CD4-positive, CD25-positive, alpha-beta regulatory T cell (primary cell): Measurements from ENCODE around the gene SEC11A. TPM values are rescaled to one million over a fixed set of nuclear protein-coding genes. Genes with fewer than 3 reads are reported as not detected.

ENCODE experiments used
- ATAC-seq, 2 donors: fragments of 150-1000 bp; cut with Tn5 transposase; one replicate each; pipeline ENCODE4 v1.10.0; 2021; ENCODE audit warnings: low read depth in 2 of 2, moderate number of reproducible peaks in 2 of 2, moderate library complexity in 1 of 2
- DNase-seq, 3 donors: peaks; one replicate each; pipeline versions ENCODE4 v3.0.0 to v3.0.0-alpha.2; 2012 to 2022; ENCODE audit warnings: mixed read lengths in 1 of 3
- H3K27ac ChIP-seq: one replicate; pipeline ENCODE4 v1.7.0; 2013; ENCODE audit warnings: mild to moderate bottlenecking, low read length; ENCODE audit not compliant: insufficient read depth, poor library complexity, severe bottlenecking
- H3K27me3 ChIP-seq: one replicate; pipeline ENCODE4 v1.7.0; 2013; ENCODE audit warnings: low read length; ENCODE audit not compliant: control insufficient read depth, insufficient read depth
- H3K36me3 ChIP-seq: one replicate; pipeline ENCODE4 v1.7.0; 2013; ENCODE audit warnings: mild to moderate bottlenecking, low read length, moderate library complexity; ENCODE audit not compliant: control insufficient read depth, insufficient read depth
- H3K4me1 ChIP-seq: 2 replicates; pipeline ENCODE4 v1.7.0; 2013; ENCODE audit warnings: mild to moderate bottlenecking, low read length; ENCODE audit not compliant: insufficient read depth, control insufficient read depth, poor library complexity, severe bottlenecking
- H3K4me3 ChIP-seq: one replicate; pipeline ENCODE4 v1.7.0; 2013; ENCODE audit warnings: low read depth, mild to moderate bottlenecking, low read length, moderate library complexity
- H3K9me3 ChIP-seq, 2 experiments: 1 replicate in 1 of 2; 2 replicates in 1 of 2; pipeline ENCODE4 v1.7.0; 2013; ENCODE audit warnings: low read length in 2 of 2, mild to moderate bottlenecking in 1 of 2, moderate library complexity in 1 of 2; ENCODE audit not compliant: control insufficient read depth in 2 of 2
- H3K27ac Mint-ChIP-seq, 3 donors: one replicate each; pipeline ENCODE4 v1.8.0; 2020 to 2022; ENCODE audit warnings: mild to moderate bottlenecking in 3 of 3, mixed read lengths in 3 of 3, moderate library complexity in 2 of 3
- H3K27me3 Mint-ChIP-seq: one replicate; pipeline ENCODE4 v1.8.0; 2022; ENCODE audit warnings: mild to moderate bottlenecking, mixed read lengths
- H3K36me3 Mint-ChIP-seq: one replicate; pipeline ENCODE4 v1.8.0; 2020; ENCODE audit warnings: mixed read lengths
- H3K4me1 Mint-ChIP-seq, 4 donors: one replicate each; pipeline ENCODE4 v1.8.0; 2020 to 2022; ENCODE audit warnings: mixed read lengths in 4 of 4, mild to moderate bottlenecking in 1 of 4
- H3K4me3 Mint-ChIP-seq, 4 donors: one replicate each; pipeline ENCODE4 v1.8.0; 2020 to 2022; ENCODE audit warnings: mild to moderate bottlenecking in 4 of 4, mixed read lengths in 4 of 4, moderate library complexity in 3 of 4
- H3K9me3 Mint-ChIP-seq, 7 donors: one replicate each; pipeline ENCODE4 v1.8.0; 2020 to 2022; ENCODE audit warnings: mixed read lengths in 7 of 7, mild to moderate bottlenecking in 3 of 7, moderate library complexity in 2 of 7
- polyA plus RNA-seq, 4 donors: library from polyadenylated mRNA; unstranded; fragments of 300-500 nt; fragmentation: Illumina TruSeq; gene quantifications; one replicate each; pipeline ENCODE4 v1.2.3, GENCODE V29; 2021
- total RNA-seq: library from RNA; stranded (reverse); gene quantifications from one replicate; pipeline ENCODE4 v1.2.3, GENCODE V29; 2022

SEC11A gene
- total and polyA plus RNA-seq, 5 donors from 2014 or later, result 72.9 to 186 (median 163) TPM

DNA sequence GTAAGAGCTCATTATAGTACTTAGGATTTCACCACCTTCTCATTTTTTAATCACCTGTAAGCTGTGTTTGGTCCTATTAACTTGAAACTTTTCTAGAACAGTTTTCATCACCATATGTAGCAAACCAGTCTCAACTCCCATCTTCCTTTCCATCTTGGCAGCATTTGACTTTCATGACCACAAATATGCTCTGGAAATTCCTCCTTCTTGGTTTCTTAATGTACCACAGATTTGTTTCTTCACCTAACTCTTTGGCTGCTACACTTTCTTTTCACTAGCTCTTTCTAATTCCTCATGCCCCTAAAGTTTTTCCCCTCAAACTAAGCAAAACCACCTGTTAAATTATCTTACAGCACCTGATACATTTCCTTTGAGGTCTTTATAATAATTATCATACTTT, 44.7 kb downstream of the SEC11A start:
- H3K9me3 ChIP-seq, result no peaks in the 10 kb centered on the region
- no peak overlapping the region for H3K27ac ChIP-seq
- Mint-ChIP-seq H3K4me1 (peaks cover 7 to 19% (median 16%) of the 10 kb centered on the region in 4 donors), H3K4me3 (no peak overlapping the region), H3K36me3 (peaks cover 36% of the 10 kb centered on the region), H3K27me3 (no peaks in the 10 kb centered on the region), H3K9me3 (peaks cover 0 to 2% (median 0%) of the 10 kb centered on the region in 7 donors), H3K27ac (peak overlapping the region; percentile 11 to 39 (median 37))
- H3K27me3 ChIP-seq, result no peaks in the 10 kb centered on the region
- peaks cover 56% of the 10 kb centered on the region for H3K36me3 ChIP-seq
- no peak overlapping the region for H3K4me3 ChIP-seq
- DNase-seq (no peak), ATAC-seq (no peak)
- peaks cover 6% of the 10 kb centered on the region for H3K4me1 ChIP-seq

DNA sequence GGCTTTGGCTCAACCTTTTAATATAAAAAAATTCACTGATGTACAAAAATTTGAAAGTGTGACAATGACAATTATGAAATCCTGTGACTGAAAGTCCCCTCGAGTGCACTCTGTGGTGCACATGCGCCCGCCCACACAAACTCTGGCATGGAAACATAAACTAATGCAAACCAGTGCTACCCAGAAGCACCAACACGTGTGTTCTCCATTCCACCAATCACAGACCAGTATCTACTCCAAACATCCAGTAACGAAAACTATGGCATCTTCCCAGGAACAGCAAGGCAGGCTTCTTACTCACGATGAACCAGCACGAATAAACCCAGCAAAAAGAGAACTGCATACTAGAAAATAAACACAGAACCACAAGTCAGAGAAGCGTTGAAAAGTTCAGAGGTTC, 46.2 kb downstream of the SEC11A start:
- no peaks in the 10 kb centered on the region for H3K9me3 ChIP-seq
- no peaks in the 10 kb centered on the region for H3K27me3 Mint-ChIP-seq
- no peaks in the 10 kb centered on the region for H3K4me1 ChIP-seq
- no peak overlapping the region for H3K4me3 ChIP-seq
- DNase-seq (no peak), ATAC-seq (no peak)
- peak overlapping the region in 1 of 3 donors; percentile 61 for H3K27ac Mint-ChIP-seq
- peaks cover 39% of the 10 kb centered on the region for H3K36me3 Mint-ChIP-seq
- no peak overlapping the region for H3K4me3 Mint-ChIP-seq
- H3K27ac ChIP-seq, result no peak overlapping the region
- no peaks in the 10 kb centered on the region for H3K27me3 ChIP-seq
- peaks cover 7 to 13% (median 10%) of the 10 kb centered on the region in 4 donors for H3K4me1 Mint-ChIP-seq
- peaks cover 56% of the 10 kb centered on the region for H3K36me3 ChIP-seq
- H3K9me3 Mint-ChIP-seq, result peaks cover 0 to 2% (median 0%) of the 10 kb centered on the region in 7 donors

DNA sequence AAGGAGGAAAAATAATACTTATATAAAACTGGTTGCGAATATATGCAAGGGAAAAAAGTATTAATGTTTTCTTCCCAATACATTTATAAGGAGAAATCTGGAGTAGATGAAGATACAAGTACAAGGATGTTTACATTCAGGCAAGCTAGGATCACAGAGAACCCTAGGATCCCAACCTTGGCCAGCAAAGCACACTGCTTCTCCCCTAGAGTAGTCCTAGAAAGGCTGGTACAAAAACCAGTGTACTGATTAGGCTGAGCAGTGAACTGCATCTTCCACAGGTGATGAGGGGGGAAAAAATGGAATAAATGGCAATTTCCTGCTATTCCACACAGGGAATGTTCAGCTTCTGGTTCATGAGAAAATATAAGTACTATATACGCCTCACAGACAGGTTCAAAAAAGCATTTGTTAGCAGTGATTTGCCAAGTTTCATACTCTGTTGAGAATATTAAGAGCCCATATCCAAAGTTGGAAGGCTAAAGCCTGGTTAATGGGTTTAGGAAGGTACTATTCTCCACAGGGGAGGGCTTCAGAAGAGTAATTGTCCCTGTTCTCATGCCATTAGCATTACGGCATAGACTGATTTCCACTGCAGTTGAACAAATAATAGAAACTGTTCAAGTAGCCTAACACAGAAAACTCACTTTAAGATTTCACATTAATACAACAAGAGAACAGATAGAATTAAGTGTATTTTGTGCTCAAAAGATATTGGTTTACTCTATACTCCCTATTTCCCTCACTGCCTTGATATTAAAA, 47.5 kb downstream of the SEC11A start:
- Histone ChIP-seq H3K27ac (no peak overlapping the region), H3K4me1 (no peaks in the 10 kb centered on the region), H3K27me3 (no peaks in the 10 kb centered on the region), H3K36me3 (peaks cover 48% of the 10 kb centered on the region), H3K4me3 (no peak overlapping the region), H3K9me3 (no peaks in the 10 kb centered on the region)
- H3K36me3 Mint-ChIP-seq, result peaks cover 38% of the 10 kb centered on the region
- no peak overlapping the region for H3K4me3 Mint-ChIP-seq
- peaks cover 0 to 2% (median 0%) of the 10 kb centered on the region in 7 donors for H3K9me3 Mint-ChIP-seq
- DNase-seq (no peak), ATAC-seq (no peak)
- no peaks in the 10 kb centered on the region for H3K27me3 Mint-ChIP-seq
- peak overlapping the region in 1 of 3 donors; percentile 29 for H3K27ac Mint-ChIP-seq
- peaks cover 7 to 13% (median 8%) of the 10 kb centered on the region in 4 donors for H3K4me1 Mint-ChIP-seq

DNA sequence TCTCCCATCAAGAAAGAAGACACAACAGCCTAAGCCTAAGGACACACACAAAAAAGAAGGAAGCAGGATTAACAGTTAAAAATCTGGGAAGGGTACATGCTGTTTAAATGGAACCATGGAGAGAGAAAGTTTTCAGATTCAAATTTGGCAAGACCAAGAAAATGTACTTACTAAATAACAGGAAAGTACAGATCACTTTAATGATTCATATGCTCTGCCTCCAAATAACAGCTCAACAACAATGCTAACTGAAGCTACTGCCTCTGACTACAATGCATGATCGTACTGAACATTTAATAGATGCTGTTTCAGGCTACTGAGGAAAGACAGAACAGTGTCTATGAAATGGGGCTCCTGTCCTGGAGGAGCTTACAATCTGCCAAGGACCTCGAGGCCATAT, 49.6 kb downstream of the SEC11A start:
- ATAC-seq (no peak), DNase-seq (no peak)
- H3K27me3 ChIP-seq, result no peaks in the 10 kb centered on the region
- Mint-ChIP-seq H3K27ac (peak overlapping the region; percentile 65 to 89 (median 67)), H3K4me1 (peaks cover under 1 to 8% (median 7%) of the 10 kb centered on the region in 4 donors), H3K9me3 (peaks cover 0 to 2% (median 0%) of the 10 kb centered on the region in 7 donors), H3K36me3 (peaks cover 29% of the 10 kb centered on the region), H3K27me3 (no peaks in the 10 kb centered on the region), H3K4me3 (no peak overlapping the region)
- H3K36me3 ChIP-seq, result peaks cover 48% of the 10 kb centered on the region
- H3K9me3 ChIP-seq, result no peaks in the 10 kb centered on the region
- no peak overlapping the region for H3K4me3 ChIP-seq
- H3K4me1 ChIP-seq, result no peaks in the 10 kb centered on the region
- no peak overlapping the region for H3K27ac ChIP-seq

DNA sequence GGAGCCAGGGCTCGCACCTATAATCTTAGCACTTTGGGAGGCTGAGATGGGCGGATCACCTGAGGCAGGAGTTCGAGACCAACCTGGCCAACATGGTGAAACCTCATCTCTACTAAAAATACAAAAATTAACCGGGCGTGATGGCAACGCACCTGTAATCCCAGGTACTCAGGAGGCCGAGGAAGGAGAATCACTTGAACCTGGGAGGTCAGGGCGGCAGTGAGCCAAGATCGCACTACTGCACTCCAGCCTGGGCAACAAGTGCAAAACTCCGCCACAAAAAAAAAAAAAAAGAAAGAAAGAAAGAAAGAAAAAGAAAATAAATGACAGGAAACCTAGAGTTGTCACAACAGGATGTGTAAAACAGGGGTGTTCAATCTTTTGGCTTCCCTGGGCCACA, 54.9 kb downstream of the SEC11A start:
- H3K9me3 ChIP-seq, result no peaks in the 10 kb centered on the region
- H3K36me3 ChIP-seq, result peaks cover 8% of the 10 kb centered on the region
- H3K4me1 ChIP-seq, result peaks cover 18% of the 10 kb centered on the region
- H3K27me3 ChIP-seq, result no peaks in the 10 kb centered on the region
- no peaks in the 10 kb centered on the region for H3K9me3 Mint-ChIP-seq
- ATAC-seq, result no peak
- no peaks in the 10 kb centered on the region for H3K27me3 Mint-ChIP-seq
- peaks cover 8% of the 10 kb centered on the region for H3K36me3 Mint-ChIP-seq
- peaks cover 2 to 29% (median 12%) of the 10 kb centered on the region in 4 donors for H3K4me1 Mint-ChIP-seq
- H3K4me3 Mint-ChIP-seq, result no peak overlapping the region
- DNase-seq, result no peak
- no peak overlapping the region for H3K27ac ChIP-seq
- H3K4me3 ChIP-seq, result no peak overlapping the region
- peak overlapping the region in 1 of 3 donors; percentile 46 for H3K27ac Mint-ChIP-seq

DNA sequence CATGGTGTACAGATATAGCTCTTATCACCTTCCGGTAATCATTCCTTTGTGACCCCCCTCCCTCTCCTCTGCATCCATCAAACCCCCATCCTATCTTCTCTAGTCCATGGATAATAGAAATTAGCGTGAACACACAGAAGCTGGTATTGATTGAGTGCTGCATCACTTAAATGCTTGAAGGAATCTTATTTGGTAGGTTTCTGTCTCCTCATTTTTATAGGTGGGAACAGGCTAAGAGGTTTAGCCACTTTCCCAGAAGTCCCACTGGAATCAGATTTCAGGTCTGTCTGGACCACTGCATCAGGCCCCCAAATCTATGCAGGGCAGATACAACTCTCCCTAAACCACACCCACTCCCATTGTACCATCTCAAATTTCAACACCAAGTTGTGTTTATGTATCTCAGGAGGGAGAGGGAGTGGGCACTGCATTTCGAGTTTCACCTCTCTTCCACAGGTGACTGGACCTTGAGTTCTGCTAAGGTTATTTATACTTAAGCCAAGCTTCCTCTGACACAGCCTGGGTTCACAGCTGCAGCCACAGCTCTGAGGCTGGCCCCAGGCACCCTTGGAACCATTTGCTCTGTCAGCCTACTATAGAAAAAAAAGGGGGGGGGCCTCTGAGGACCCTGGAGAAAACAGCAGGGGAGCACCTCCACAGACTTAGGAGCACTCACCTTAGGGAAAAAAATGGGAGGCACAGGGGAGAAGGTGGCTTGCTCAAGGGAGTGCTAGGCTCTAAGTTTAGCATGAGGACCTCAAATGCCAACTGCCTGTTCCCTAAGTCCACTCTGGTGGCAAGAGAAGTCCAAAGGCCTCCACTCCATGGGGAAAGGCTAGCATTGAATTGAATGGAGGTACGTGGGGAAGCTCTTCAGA, 55.8 kb downstream of the SEC11A start:
- ATAC-seq, result no peak
- no peaks in the 10 kb centered on the region for H3K27me3 ChIP-seq
- H3K36me3 Mint-ChIP-seq, result peaks cover 3% of the 10 kb centered on the region
- no peak for DNase-seq
- H3K4me1 Mint-ChIP-seq, result peaks cover 4 to 37% (median 12%) of the 10 kb centered on the region in 4 donors
- no peaks in the 10 kb centered on the region for H3K9me3 ChIP-seq
- no peaks in the 10 kb centered on the region for H3K27me3 Mint-ChIP-seq
- peak overlapping the region; percentile 6 for H3K27ac ChIP-seq
- H3K4me1 ChIP-seq, result peaks cover 18% of the 10 kb centered on the region
- H3K27ac Mint-ChIP-seq, result peak overlapping the region in 2 of 3 donors; percentile 80 to 86
- H3K4me3 Mint-ChIP-seq, result peak overlapping the region in 3 of 4 donors; percentile 28 to 80 (median 73)
- H3K9me3 Mint-ChIP-seq, result no peaks in the 10 kb centered on the region
- H3K4me3 ChIP-seq, result no peak overlapping the region
- no peaks in the 10 kb centered on the region for H3K36me3 ChIP-seq

DNA sequence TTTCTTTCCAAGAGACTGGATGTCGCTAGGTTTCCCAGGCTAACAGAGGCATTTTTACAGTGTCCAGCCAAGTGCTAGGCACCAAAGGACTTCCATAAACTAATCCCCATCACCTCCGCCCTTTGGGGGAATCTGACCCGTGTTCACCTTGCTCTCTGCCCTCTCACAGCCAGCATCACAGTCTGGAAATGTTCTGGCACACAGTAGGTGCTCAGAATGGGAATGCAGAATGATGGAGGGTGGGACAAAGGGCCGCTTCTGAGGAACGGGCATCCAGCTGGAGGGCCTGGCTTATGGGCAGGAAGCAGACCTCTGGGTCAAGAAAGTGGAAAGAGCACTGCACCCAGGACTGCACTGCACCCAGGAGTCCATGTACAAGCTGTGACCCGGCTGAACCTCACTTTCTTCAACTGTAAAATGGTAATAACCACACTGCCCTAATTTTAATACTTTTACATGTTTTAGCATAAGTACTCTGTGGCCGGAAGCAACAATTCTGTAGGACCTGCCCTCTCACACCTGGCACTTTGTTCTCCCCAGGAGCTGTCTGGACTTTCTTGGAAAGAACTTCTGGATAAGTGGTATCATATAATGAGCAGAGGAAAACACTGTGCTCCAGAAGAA, 57.0 kb downstream of the SEC11A start:
- no peaks in the 10 kb centered on the region for H3K36me3 ChIP-seq
- no peak for DNase-seq
- Mint-ChIP-seq H3K36me3 (no peaks in the 10 kb centered on the region), H3K4me3 (peak overlapping the region; percentile 80 to 89 (median 86)), H3K4me1 (peaks cover 8 to 46% (median 16%) of the 10 kb centered on the region in 4 donors), H3K9me3 (no peaks in the 10 kb centered on the region), H3K27me3 (no peaks in the 10 kb centered on the region), H3K27ac (peak overlapping the region; percentile 85 to 88 (median 86))
- peak overlapping the region; percentile 75 for H3K27ac ChIP-seq
- H3K4me3 ChIP-seq, result peak overlapping the region; percentile 64
- no peaks in the 10 kb centered on the region for H3K9me3 ChIP-seq
- peaks cover 27% of the 10 kb centered on the region for H3K4me1 ChIP-seq
- no peaks in the 10 kb centered on the region for H3K27me3 ChIP-seq
- ATAC-seq, result no peak
